Smooth muscle cell (in vitro differentiated cells): ENCODE results near the gene PPP2R3B. TPM values are rescaled to one million over a fixed set of nuclear protein-coding genes. Genes with fewer than 3 reads are reported as not detected.

ENCODE experiments used
- DNase-seq: peaks from one replicate; lab custom pipeline; 2025; ENCODE audit not compliant: unreplicated experiment; lab: John Stamatoyannopoulos, UW
- H2AFZ ChIP-seq: fragments of 200-600 bp; sonication (generic); 2 replicates; pipeline ENCODE4 v1.6.0; 2016; ENCODE audit warnings: antibody characterized with exemption, low read depth, mild to moderate bottlenecking
- H3F3A ChIP-seq: fragments of 200-600 bp; sonication (generic); 2 replicates; pipeline ENCODE4 v1.6.0; 2017; ENCODE audit warnings: antibody characterized with exemption, low read depth
- H3K27ac ChIP-seq: fragments of 200-600 bp; sonication (generic); 2 replicates; pipeline ENCODE4 v1.5.1; 2016; ENCODE audit warnings: low read depth, mild to moderate bottlenecking
- H3K27me3 ChIP-seq: fragments of 200-600 bp; sonication (generic); 2 replicates; pipeline ENCODE4 v1.6.1; 2016; ENCODE audit warnings: low read depth, mild to moderate bottlenecking
- H3K36me3 ChIP-seq: fragments of 200-600 bp; sonication (generic); 2 replicates; pipeline ENCODE4 v1.5.1; 2016; ENCODE audit warnings: low read depth
- H3K4me1 ChIP-seq: fragments of 200-600 bp; sonication (generic); 2 replicates; pipeline ENCODE4 v1.5.1; 2016; ENCODE audit warnings: low read depth
- H3K4me2 ChIP-seq: fragments of 200-600 bp; sonication (generic); 2 replicates; pipeline ENCODE4 v1.6.0; 2016; ENCODE audit warnings: mild to moderate bottlenecking
- H3K4me3 ChIP-seq: fragments of 200-600 bp; sonication (generic); 2 replicates; pipeline ENCODE4 v1.5.1; 2016; ENCODE audit warnings: mild to moderate bottlenecking
- H3K79me2 ChIP-seq: fragments of 200-600 bp; sonication (generic); 2 replicates; pipeline ENCODE4 v1.6.0; 2016; ENCODE audit warnings: low read depth, mild to moderate bottlenecking
- H3K9ac ChIP-seq: fragments of 200-600 bp; sonication (generic); 2 replicates; pipeline ENCODE4 v1.6.0; 2016; ENCODE audit warnings: low read depth
- H3K9me3 ChIP-seq: fragments of 200-600 bp; sonication (generic); replicated peaks from 2 replicates; pipeline ENCODE4 v1.5.1; 2016; ENCODE audit warnings: low read depth
- H4K20me1 ChIP-seq: fragments of 200-600 bp; sonication (generic); 2 replicates; pipeline ENCODE4 v1.6.0; 2016; ENCODE audit warnings: low read depth
- WGBS: methylation state at CpG from one replicate; pipeline ENCODE4 v1.1.7; 2016; ENCODE audit warnings: low lambda C conversion rate; 5-methylcytosine and 5-hydroxymethylcytosine counted together
- polyA plus RNA-seq: library from polyadenylated mRNA; unstranded; fragments of >200 nt; fragmentation: Nextera tagmentation; extraction: Ambion mirVana; gene quantifications from 2 replicates; pipeline ENCODE4 v1.2.1, GENCODE V29; 2016
- total RNA-seq: library from RNA; depleted of rRNA; stranded (reverse); fragments of >200 nt; gene quantifications from 2 replicates; pipeline ENCODE4 v1.2.3, GENCODE V29; 2014
- TF ChIP-seq, protein P1 (sequence below): fragments of 200-600 bp; sonication (generic); IDR thresholded peaks from 2 replicates; pipeline ENCODE4 v1.5.1; 2017; ENCODE audit warnings: borderline replicate concordance, mild to moderate bottlenecking, antibody characterized with exemption; ENCODE audit not compliant: insufficient read depth, poor library complexity, severe bottlenecking

Gene PPP2R3B
- total and polyA plus RNA-seq, 2 experiments from 2014 or later = 15.2 to 25.1 TPM

DNA sequence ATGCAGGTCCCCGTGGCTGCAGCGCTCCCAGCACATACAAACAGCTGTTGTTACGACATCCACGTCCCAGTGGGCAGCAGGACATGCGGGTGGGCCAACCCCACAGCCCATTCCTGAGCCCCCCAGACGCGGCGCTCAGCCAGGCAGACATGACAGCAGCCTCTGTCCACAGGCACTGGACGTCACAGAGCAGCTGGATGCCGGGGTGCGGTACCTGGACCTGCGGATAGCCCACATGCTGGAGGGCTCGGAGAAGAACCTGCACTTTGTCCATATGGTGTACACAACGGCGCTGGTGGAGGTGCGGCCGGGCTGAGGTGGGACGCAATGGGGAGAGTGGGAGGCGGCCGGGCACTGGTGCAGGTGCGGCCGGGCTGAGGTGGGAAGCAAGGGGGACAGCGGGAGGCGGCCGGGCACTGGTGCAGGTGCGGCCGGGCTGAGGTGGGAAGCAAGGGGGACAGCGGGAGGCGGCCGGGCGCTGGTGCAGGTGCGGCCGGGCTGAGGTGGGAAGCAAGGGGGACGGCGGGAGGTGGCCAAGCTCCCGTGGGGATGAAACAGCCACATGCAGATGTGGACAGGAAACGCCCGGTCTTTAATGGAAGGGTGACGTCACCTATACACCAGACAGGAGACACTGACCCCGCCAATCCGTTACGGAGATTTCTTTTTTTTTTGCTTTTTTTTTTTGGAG lies 96.1 kb downstream of the PPP2R3B start:
- H3K36me3 ChIP-seq = peaks cover 5% of the 10 kb centered on the region
- H3K4me1 ChIP-seq = no peaks in the 10 kb centered on the region
- DNase-seq = no peak
- H3K4me3 ChIP-seq = no peak overlapping the region
- H3K27ac ChIP-seq = no peak overlapping the region
- H3F3A ChIP-seq = no peaks in the 10 kb centered on the region
- 99% methylated on average over 24 of the region's 42 CpGs for WGBS
- H4K20me1 ChIP-seq = no peaks in the 10 kb centered on the region
- H3K9ac ChIP-seq = no peak overlapping the region
- H3K4me2 ChIP-seq = no peak overlapping the region
- H3K9me3 ChIP-seq = no peaks in the 10 kb centered on the region
- TF ChIP-seq, protein P1, sequence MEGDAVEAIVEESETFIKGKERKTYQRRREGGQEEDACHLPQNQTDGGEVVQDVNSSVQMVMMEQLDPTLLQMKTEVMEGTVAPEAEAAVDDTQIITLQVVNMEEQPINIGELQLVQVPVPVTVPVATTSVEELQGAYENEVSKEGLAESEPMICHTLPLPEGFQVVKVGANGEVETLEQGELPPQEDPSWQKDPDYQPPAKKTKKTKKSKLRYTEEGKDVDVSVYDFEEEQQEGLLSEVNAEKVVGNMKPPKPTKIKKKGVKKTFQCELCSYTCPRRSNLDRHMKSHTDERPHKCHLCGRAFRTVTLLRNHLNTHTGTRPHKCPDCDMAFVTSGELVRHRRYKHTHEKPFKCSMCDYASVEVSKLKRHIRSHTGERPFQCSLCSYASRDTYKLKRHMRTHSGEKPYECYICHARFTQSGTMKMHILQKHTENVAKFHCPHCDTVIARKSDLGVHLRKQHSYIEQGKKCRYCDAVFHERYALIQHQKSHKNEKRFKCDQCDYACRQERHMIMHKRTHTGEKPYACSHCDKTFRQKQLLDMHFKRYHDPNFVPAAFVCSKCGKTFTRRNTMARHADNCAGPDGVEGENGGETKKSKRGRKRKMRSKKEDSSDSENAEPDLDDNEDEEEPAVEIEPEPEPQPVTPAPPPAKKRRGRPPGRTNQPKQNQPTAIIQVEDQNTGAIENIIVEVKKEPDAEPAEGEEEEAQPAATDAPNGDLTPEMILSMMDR = no peak
- peaks cover 3% of the 10 kb centered on the region for H3K79me2 ChIP-seq
- H3K27me3 ChIP-seq = no peaks in the 10 kb centered on the region
- no peak overlapping the region for H2AFZ ChIP-seq

- no peak overlapping the region for H3K9ac ChIP-seq
- TF ChIP-seq, protein P1 = no peak
- 93% methylated on average over 25 of the region's 25 CpGs for WGBS
- no peaks in the 10 kb centered on the region for H3K9me3 ChIP-seq
- H3K79me2 ChIP-seq = peaks cover 3% of the 10 kb centered on the region
- no peak overlapping the region for H3K4me2 ChIP-seq
- H3K36me3 ChIP-seq = peaks cover 2% of the 10 kb centered on the region
- H4K20me1 ChIP-seq = no peaks in the 10 kb centered on the region
- no peaks in the 10 kb centered on the region for H3K27me3 ChIP-seq
- H2AFZ ChIP-seq = no peak overlapping the region
- no peaks in the 10 kb centered on the region for H3F3A ChIP-seq
- no peak overlapping the region for H3K27ac ChIP-seq
- H3K4me1 ChIP-seq = no peaks in the 10 kb centered on the region
- no peak overlapping the region for H3K4me3 ChIP-seq
- DNase-seq = no peak
Measured at GRCh38 chrX:288561-288991, 98.1 kb downstream of the PPP2R3B start.

- Histone ChIP-seq H3K79me2 (peaks cover 3% of the 10 kb centered on the region), H3K27me3 (no peaks in the 10 kb centered on the region), H3K36me3 (no peaks in the 10 kb centered on the region), H3K9me3 (no peaks in the 10 kb centered on the region), H3K4me2 (no peak overlapping the region), H3K27ac (no peak overlapping the region), H2AFZ (no peak overlapping the region), H3K4me1 (no peaks in the 10 kb centered on the region), H4K20me1 (no peaks in the 10 kb centered on the region), H3F3A (no peaks in the 10 kb centered on the region), H3K4me3 (no peak overlapping the region), H3K9ac (no peak overlapping the region)
- no peak for DNase-seq
- TF ChIP-seq, protein P1 = no peak
- WGBS = 92% methylated on average over 7 of the region's 7 CpGs
Measured at GRCh38 chrX:287670-288069, 99.0 kb downstream of the PPP2R3B start.
